Transverse colon (tissue), 4 donors: ENCODE data around the gene ZNF488. TPM values are rescaled to one million over a fixed set of nuclear protein-coding genes. Genes with fewer than 3 reads are reported as not detected.

Experiments used
- DNase-seq: peaks from one replicate; pipeline ENCODE4 v3.0.0-alpha.2; 2019
- H3K27ac ChIP-seq, 4 donors: fragments of 200-600 bp; sonication (generic); 2 replicates each; pipeline ENCODE4 v1.5.1; 2016 to 2018; ENCODE audit warnings: inconsistent platforms in 4 of 4
- H3K27me3 ChIP-seq: fragments of 200-600 bp; sonication (generic); 2 replicates; pipeline ENCODE4 v1.5.1; 2017; ENCODE audit warnings: inconsistent platforms
- H3K36me3 ChIP-seq, 4 donors: fragments of 200-600 bp; sonication (generic); 2 replicates each; pipeline ENCODE4 v1.5.1; 2017 to 2019; ENCODE audit warnings: inconsistent platforms in 4 of 4
- H3K4me1 ChIP-seq, 4 donors: fragments of 200-600 bp; sonication (generic); 2 replicates each; pipeline ENCODE4 v1.5.1; 2017 to 2020; ENCODE audit warnings: inconsistent platforms in 4 of 4
- H3K4me3 ChIP-seq, 4 donors: fragments of 200-600 bp; sonication (generic); 1 replicate in 1 of 4; 2 replicates in 3 of 4; pipeline versions ENCODE4 v1.5.1 to v1.6.1; 2017 to 2019; ENCODE audit warnings: inconsistent platforms in 4 of 4
- H3K9me3 ChIP-seq, 2 donors: fragments of 200-600 bp; sonication (generic); 2 replicates each; pipeline ENCODE4 v1.5.1; 2017 to 2019; ENCODE audit warnings: inconsistent platforms in 2 of 2
- EP300 ChIP-seq: sonication (generic); formaldehyde crosslinking; IDR thresholded peaks from one replicate; pipeline ENCODE4 v1.6.1; 2017; ENCODE audit warnings: antibody characterized with exemption, low read depth
- POLR2A ChIP-seq: fragments of 450-650 bp; IDR thresholded peaks from one replicate; pipeline ENCODE4 v1.6.1; 2016; ENCODE audit warnings: antibody characterized with exemption, mild to moderate bottlenecking, moderate library complexity
- POLR2AphosphoS5 ChIP-seq, 3 donors: sonication (generic); formaldehyde crosslinking; IDR thresholded peaks; one replicate each; pipeline ENCODE4 v1.6.1; 2016; ENCODE audit warnings: antibody characterized with exemption in 3 of 3
- WGBS, 2 donors: methylation state at CpG; one replicate each; pipeline ENCODE4 v1.1.5; 2018; ENCODE audit warnings: low coverage in 1 of 2; 5-methylcytosine and 5-hydroxymethylcytosine counted together
- in situ Hi-C, 4 donors: fragments of 200-750 bp; cut with MboI; loops; one replicate each; pipeline versions ENCODE4 v1.15.0 to v1.15.1; 2017; ENCODE audit warnings: low sequenced_read_pairs in 3 of 4, low pct_ligation_motif_present in 1 of 4, low pct_unique_long_range_greater_than_20kb in 1 of 4
- intact Hi-C: fragments of 100-400 bp; cut with DNase I; formaldehyde crosslinking; loops from one replicate; pipeline ENCODE4 v1.15.1; 2023; ENCODE audit warnings: low total_unique reads
- total RNA-seq, 4 donors: library from RNA; depleted of rRNA; stranded (reverse); fragments of >200 nt; gene quantifications; one replicate each; pipeline ENCODE4 v1.1.0, GENCODE V29; 2016
- TF ChIP-seq, protein P1 (sequence below), 5 experiments: fragments of 200-600 bp in 3 of 5; fragments of 450-650 bp in 2 of 5; sonication (generic) in 3 of 5; IDR thresholded peaks; 1 replicate in 2 of 5; 2 replicates in 3 of 5; pipeline ENCODE4 v1.5.1; 2016 to 2017; ENCODE audit warnings: antibody characterized with exemption in 5 of 5, inconsistent platforms in 3 of 5, mild to moderate bottlenecking in 2 of 5, moderate library complexity in 1 of 5

The ZNF488 gene
- total RNA-seq, 4 donors from 2014 or later: 0.41 to 0.80 TPM; not detected in 2

DNA sequence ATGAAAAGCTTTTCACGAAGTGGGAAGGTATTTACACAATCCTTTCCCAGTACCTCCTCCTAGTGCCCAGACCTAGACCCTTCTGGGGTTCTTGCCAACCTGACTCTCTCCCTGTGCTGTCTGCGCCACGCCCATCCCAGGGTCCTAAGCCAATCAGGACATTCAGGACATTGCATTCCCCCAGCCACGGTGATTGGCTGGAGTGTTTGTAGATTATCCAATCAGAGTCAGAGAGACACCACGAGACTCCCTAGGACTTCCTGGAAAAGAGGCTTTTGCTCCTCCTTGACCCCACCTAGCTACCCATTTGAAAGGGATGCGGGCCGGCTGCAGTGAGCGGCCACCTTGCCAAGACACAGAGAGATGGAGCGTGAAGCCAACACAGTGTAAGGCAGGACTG is 65.4 kb downstream of the ZNF488 start:
- intact Hi-C loops: loop anchor here (10.0 kb wide), 1 partner anchor 134 kb away; no protein-coding TSS in a partner anchor
- H3K9me3 ChIP-seq: no peaks in the 10 kb centered on the region
- no peaks in the 10 kb centered on the region for H3K4me1 ChIP-seq
- H3K36me3 ChIP-seq: no peaks in the 10 kb centered on the region
- in situ Hi-C loops: loop anchor here in 2 of 4 donors (10.0 to 25.0 kb wide), 2 partner anchors 281 to 294 kb away; no protein-coding TSS in a partner anchor
- WGBS, 2 donors: 51 to 83% methylated on average over 3 to 9 of the region's 9 CpGs
- no peaks in the 10 kb centered on the region for H3K27me3 ChIP-seq
- DNase-seq: no peak
- no peak for TF ChIP-seq POLR2AphosphoS5 (IDR thresholded peaks at IDR 0.05)
- TF ChIP-seq POLR2A: no peak
- TF ChIP-seq EP300: no peak
- TF ChIP-seq, protein P1, sequence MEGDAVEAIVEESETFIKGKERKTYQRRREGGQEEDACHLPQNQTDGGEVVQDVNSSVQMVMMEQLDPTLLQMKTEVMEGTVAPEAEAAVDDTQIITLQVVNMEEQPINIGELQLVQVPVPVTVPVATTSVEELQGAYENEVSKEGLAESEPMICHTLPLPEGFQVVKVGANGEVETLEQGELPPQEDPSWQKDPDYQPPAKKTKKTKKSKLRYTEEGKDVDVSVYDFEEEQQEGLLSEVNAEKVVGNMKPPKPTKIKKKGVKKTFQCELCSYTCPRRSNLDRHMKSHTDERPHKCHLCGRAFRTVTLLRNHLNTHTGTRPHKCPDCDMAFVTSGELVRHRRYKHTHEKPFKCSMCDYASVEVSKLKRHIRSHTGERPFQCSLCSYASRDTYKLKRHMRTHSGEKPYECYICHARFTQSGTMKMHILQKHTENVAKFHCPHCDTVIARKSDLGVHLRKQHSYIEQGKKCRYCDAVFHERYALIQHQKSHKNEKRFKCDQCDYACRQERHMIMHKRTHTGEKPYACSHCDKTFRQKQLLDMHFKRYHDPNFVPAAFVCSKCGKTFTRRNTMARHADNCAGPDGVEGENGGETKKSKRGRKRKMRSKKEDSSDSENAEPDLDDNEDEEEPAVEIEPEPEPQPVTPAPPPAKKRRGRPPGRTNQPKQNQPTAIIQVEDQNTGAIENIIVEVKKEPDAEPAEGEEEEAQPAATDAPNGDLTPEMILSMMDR (IDR thresholded peaks at IDR 0.05): no peak
- H3K4me3 ChIP-seq: no peak overlapping the region
- no peak overlapping the region for H3K27ac ChIP-seq

DNA sequence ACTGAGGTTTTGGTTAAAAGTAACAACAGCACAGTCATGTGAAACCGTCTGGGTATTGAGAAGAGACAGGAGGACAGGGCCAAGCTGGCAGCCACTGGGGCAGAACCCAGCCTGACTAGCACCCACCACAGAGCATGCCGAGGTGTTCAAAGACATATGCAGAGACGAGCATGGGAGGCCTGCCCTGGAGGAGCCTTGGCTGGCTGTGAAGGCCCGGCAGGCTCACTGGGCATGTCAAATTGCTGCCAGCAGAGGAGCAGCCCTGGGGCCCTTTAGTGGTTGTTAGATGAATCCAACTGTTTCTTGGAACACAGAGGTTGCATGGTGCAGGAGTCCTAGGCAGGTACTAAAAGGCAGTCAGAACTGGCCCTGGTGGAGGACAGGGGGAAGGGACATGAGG is 66.8 kb downstream of the ZNF488 start:
- DNase-seq: no peak
- H3K27me3 ChIP-seq: no peaks in the 10 kb centered on the region
- H3K9me3 ChIP-seq: no peaks in the 10 kb centered on the region
- no peak overlapping the region for H3K27ac ChIP-seq
- in situ Hi-C loops: loop anchor here in 2 of 4 donors (10.0 to 25.0 kb wide), 2 partner anchors 280 to 292 kb away; no protein-coding TSS in a partner anchor
- TF ChIP-seq, protein P1 (IDR thresholded peaks at IDR 0.05): no peak
- no peak for TF ChIP-seq EP300
- TF ChIP-seq POLR2AphosphoS5 (IDR thresholded peaks at IDR 0.05): no peak
- TF ChIP-seq POLR2A: no peak
- H3K36me3 ChIP-seq: no peaks in the 10 kb centered on the region
- H3K4me3 ChIP-seq: no peak overlapping the region
- intact Hi-C loops: loop anchor here (10.0 kb wide), 1 partner anchor 132 kb away; no protein-coding TSS in a partner anchor
- 83% methylated on average over 4 of the region's 4 CpGs; no CpG with 5 or more reads in 1 of the 2 donors for WGBS, 2 donors
- no peaks in the 10 kb centered on the region for H3K4me1 ChIP-seq

DNA sequence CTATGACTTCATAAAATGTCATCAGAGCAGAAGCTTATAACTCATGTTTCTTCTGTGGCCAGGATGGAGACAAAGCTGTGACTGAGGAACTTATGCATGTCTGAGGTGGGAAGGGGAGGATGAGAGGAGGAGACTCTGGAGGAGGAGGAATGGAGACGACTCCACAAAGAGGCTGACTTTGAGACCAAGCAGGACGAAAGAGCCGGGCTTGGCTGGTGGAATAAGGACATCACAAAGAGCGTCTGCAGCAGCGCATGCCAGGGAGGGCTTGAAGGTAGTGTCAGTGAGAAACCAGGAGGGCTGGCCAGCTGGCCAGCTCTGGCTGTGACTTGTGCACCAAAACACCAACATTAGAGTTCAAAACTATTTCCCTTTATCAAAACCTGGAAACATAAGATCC is 68.0 kb downstream of the ZNF488 start:
- in situ Hi-C loops: loop anchor here in 2 of 4 donors (10.0 to 25.0 kb wide), 2 partner anchors 279 to 291 kb away; no protein-coding TSS in a partner anchor
- H3K36me3 ChIP-seq: no peaks in the 10 kb centered on the region
- intact Hi-C loops: loop anchor here (10.0 kb wide), 1 partner anchor 131 kb away; no protein-coding TSS in a partner anchor
- H3K4me3 ChIP-seq: no peak overlapping the region
- 73 to 81% methylated on average over 4 to 5 of the region's 5 CpGs for WGBS, 2 donors
- no peaks in the 10 kb centered on the region for H3K27me3 ChIP-seq
- H3K4me1 ChIP-seq: peaks cover 0 to 10% (median 9%) of the 10 kb centered on the region in 4 donors
- H3K27ac ChIP-seq: no peak overlapping the region
- TF ChIP-seq EP300 (no peak), POLR2A (no peak), POLR2AphosphoS5 (IDR thresholded peaks at IDR 0.05) (no peak)
- TF ChIP-seq, protein P1 (IDR thresholded peaks at IDR 0.05): no peak
- H3K9me3 ChIP-seq: no peaks in the 10 kb centered on the region
- no peak for DNase-seq

Other genes starting within 250 kb of the ZNF488 start
- gene GDF10, start 84.1 kb downstream of the ZNF488 start, total RNA-seq: 1 to 10 TPM in 1 of 4 donors, under 1 TPM in 2, not detected in 1; 0.79 to 1.2 (median 1.00) TPM
- not detected for gene GDF2, start 61.8 kb downstream of the ZNF488 start, total RNA-seq
- gene RBP3, start 35.9 kb downstream of the ZNF488 start, total RNA-seq: not detected
- gene ANXA8, start 99.8 kb upstream of the ZNF488 start, total RNA-seq: under 1 TPM in 1 of 4 donors, not detected in 3; 0.60 TPM
- gene FAM25G, start 107.4 kb upstream of the ZNF488 start, total RNA-seq: not detected
- gene AGAP9, start 139.3 kb upstream of the ZNF488 start, total RNA-seq: 10 to 100 TPM in 2 of 4 donors, 1 to 10 TPM in 2; 2.0 to 18.6 (median 12.4) TPM